Adipocyte (in vitro differentiated cells): ENCODE results near the gene YIPF6.
"Not testable (repeated sequence)": the region's sequence is repeated elsewhere in the genome, so short reads cannot be mapped to it uniquely, and the experiment has no call there.

Experiments
- DNase-seq: peaks from one replicate; pipeline ENCODE4 v3.0.0-alpha.2; 2015; ENCODE audit warnings: low read depth
- H3K27me3 ChIP-seq: replicated peaks from 2 replicates; pipeline ENCODE4 v1.7.0; 2013; ENCODE audit warnings: mild to moderate bottlenecking, low read length, moderate library complexity; ENCODE audit not compliant: control insufficient read depth, insufficient read depth
- H3K36me3 ChIP-seq: 2 replicates; pipeline ENCODE4 v1.7.0; 2013; ENCODE audit warnings: low read length, mild to moderate bottlenecking, moderate library complexity; ENCODE audit not compliant: control insufficient read depth, insufficient read depth, severe bottlenecking
- H3K4me1 ChIP-seq: 2 replicates; pipeline ENCODE4 v1.7.0; 2013; ENCODE audit warnings: mild to moderate bottlenecking, low read length, moderate library complexity; ENCODE audit not compliant: control insufficient read depth, insufficient read depth
- H3K4me3 ChIP-seq: 2 replicates; pipeline ENCODE4 v1.7.0; 2013; ENCODE audit warnings: mild to moderate bottlenecking, low read length, moderate library complexity
- H3K9ac ChIP-seq: 2 replicates; pipeline ENCODE4 v1.7.0; 2013; ENCODE audit warnings: mild to moderate bottlenecking, low read length, moderate library complexity
- H3K9me3 ChIP-seq: 2 replicates; pipeline ENCODE4 v1.7.0; 2013; ENCODE audit warnings: mild to moderate bottlenecking, low read length, moderate library complexity; ENCODE audit not compliant: control insufficient read depth

YIPF6 gene

DNA sequence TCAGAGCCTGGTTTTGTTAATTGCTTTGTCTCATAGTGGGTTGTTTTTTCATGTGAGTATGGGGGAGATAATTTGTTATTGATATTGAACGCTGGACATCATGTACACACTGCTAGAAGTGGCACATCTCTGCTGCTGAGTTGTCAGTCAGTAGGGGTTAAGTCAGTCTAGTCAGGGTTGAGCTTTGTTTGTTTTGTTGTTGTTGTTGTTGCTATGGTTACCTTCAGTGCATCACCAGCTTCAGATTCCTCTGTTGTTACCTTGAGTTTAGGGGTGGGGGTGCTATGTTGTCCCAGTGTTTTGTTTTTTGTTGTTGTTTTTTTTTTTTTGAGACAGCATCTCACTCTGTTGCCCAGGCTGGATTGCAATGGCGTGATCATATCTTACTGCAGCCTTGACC, 9.9 kb downstream of the YIPF6 start:
- H3K9me3 ChIP-seq, result no peaks in the 10 kb centered on the region
- no peak overlapping the region for H3K9ac ChIP-seq
- H3K4me3 ChIP-seq, result no peak overlapping the region
- peaks cover 15% of the 10 kb centered on the region for H3K27me3 ChIP-seq
- H3K4me1 ChIP-seq, result no peaks in the 10 kb centered on the region
- H3K36me3 ChIP-seq, result peaks cover 17% of the 10 kb centered on the region
- DNase-seq, result peak; percentile 6

DNA sequence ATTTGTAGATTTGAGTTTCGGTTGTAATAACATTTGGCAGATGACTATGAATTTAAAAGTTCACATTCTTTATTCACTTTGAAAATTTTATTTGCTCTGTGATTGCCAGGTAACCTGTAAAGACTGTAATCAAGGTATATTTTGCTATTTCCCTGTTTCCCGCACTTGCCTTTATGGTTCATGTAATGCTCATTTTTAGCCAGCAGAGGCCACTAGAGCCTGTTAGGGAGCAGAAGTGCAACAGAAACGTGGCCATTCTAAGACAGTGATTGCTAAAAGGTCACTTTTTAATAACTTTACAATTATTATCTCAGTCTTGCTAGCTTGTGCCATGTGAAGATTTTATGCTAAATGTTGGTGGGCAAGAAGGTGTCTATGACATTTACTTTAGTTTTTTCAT, 12.4 kb downstream of the YIPF6 start:
- Histone ChIP-seq H3K36me3 (peaks cover 29% of the 10 kb centered on the region), H3K9ac (no peak overlapping the region), H3K4me3 (no peak overlapping the region), H3K27me3 (peaks cover 12% of the 10 kb centered on the region), H3K4me1 (no peaks in the 10 kb centered on the region), H3K9me3 (no peaks in the 10 kb centered on the region)
- DNase-seq, result peak; percentile 74

DNA sequence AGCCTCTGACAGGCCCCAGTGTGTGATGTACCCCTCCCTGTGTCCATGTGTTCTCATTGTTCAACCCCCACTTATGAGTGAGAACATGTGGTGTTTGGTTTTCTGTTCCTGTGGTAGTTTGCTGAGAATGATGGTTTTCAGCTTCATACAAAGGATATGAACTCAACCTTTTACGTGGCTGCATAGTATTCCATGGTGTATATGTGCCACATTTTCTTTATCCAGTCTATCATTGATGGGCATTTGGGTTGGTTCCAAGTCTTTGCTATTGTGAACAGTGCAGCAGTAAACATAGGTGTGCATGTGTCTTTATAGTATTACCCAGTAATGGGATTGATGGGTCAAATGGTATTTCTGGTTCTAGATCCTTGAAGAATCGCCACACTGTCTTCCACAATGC, 25.8 kb downstream of the YIPF6 start:
- not testable (repeated sequence) for DNase-seq

DNA sequence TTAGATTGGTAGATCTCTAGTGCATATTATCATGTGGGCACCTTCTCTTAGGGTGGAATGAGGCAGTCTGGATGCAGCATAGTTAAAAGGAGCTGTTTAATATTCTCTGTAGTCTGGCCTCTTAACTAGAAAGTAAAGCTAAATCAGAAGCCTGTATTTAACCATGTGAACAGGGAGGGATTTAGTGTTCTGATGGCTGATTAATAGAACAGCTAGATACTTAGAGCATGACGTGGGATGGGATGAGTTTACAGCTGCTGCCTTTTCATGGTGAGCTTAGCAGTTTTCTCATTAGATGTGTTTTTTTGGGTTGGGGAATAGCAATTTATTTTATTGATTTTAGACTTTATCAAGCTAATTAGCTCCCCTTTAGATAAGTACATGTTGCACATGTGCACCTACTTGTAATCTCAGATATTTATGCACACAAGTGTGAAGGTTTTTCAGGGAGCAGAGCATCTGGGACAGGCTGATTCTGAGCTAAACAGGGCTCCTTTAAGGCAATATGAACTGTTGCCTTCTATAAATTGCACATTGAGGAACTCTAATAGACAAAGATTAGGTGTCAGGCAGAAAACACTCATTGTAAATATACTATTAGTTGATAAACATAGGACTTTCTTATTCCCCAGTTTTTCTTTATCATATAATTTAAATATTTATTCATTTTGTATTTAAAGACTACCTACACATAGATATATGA, 34.1 kb downstream of the YIPF6 start:
- Histone ChIP-seq H3K9ac (no peak overlapping the region), H3K27me3 (peaks cover 4% of the 10 kb centered on the region), H3K9me3 (peaks cover 4% of the 10 kb centered on the region), H3K36me3 (peaks cover 17% of the 10 kb centered on the region), H3K4me1 (peaks cover 9% of the 10 kb centered on the region), H3K4me3 (no peak overlapping the region)
- DNase-seq, result no peak

More for the DNA sequence above, 25.8 kb downstream of the YIPF6 start:
- H3K27me3 ChIP-seq, H3K4me1 ChIP-seq, H3K4me3 ChIP-seq, H3K9ac ChIP-seq: not testable (repeated sequence)
- Histone ChIP-seq H3K9me3 (peaks cover 14% of the 10 kb centered on the region), H3K36me3 (peaks cover 37% of the 10 kb centered on the region)

GRCh38 chrX:68533656-68534055, 34.8 kb downstream of the YIPF6 start:
- Histone ChIP-seq H3K9ac (no peak overlapping the region), H3K4me3 (no peak overlapping the region), H3K9me3 (no peaks in the 10 kb centered on the region), H3K27me3 (peaks cover 4% of the 10 kb centered on the region), H3K36me3 (peaks cover 17% of the 10 kb centered on the region), H3K4me1 (peaks cover 9% of the 10 kb centered on the region)
- DNase-seq, result peak; percentile 27

GRCh38 chrX:68534691-68535090, 35.8 kb downstream of the YIPF6 start:
- Histone ChIP-seq H3K27me3 (peaks cover 4% of the 10 kb centered on the region), H3K9me3 (no peaks in the 10 kb centered on the region), H3K4me3 (no peak overlapping the region)

GRCh38 chrX:68536429-68536828, 37.6 kb downstream of the YIPF6 start:
- H3K27me3 ChIP-seq, result peaks cover 4% of the 10 kb centered on the region
- no peak for DNase-seq

More at GRCh38 chrX:68534691-68535090, 35.8 kb downstream of the YIPF6 start:
- DNase-seq, result no peak
- Histone ChIP-seq H3K4me1 (peaks cover 9% of the 10 kb centered on the region), H3K36me3 (peaks cover 17% of the 10 kb centered on the region), H3K9ac (no peak overlapping the region)

GRCh38 chrX:68536884-68537283, 38.0 kb downstream of the YIPF6 start:
- Histone ChIP-seq H3K36me3 (peaks cover 8% of the 10 kb centered on the region), H3K9ac (no peak overlapping the region), H3K4me3 (no peak overlapping the region), H3K27me3 (peaks cover 4% of the 10 kb centered on the region), H3K4me1 (peaks cover 9% of the 10 kb centered on the region), H3K9me3 (peaks cover under 1% of the 10 kb centered on the region)
- DNase-seq, result no peak

More at GRCh38 chrX:68536429-68536828, 37.6 kb downstream of the YIPF6 start:
- Histone ChIP-seq H3K4me1 (peaks cover 9% of the 10 kb centered on the region), H3K9me3 (no peaks in the 10 kb centered on the region), H3K36me3 (peaks cover 11% of the 10 kb centered on the region), H3K4me3 (no peak overlapping the region), H3K9ac (no peak overlapping the region)

- Histone ChIP-seq H3K27me3 (peaks cover 4% of the 10 kb centered on the region), H3K4me3 (no peak overlapping the region), H3K9me3 (peaks cover 8% of the 10 kb centered on the region), H3K4me1 (no peaks in the 10 kb centered on the region), H3K36me3 (no peaks in the 10 kb centered on the region), H3K9ac (no peak overlapping the region)
- DNase-seq, result no peak
Observed at GRCh38 chrX:68550193-68550592, 51.3 kb downstream of the YIPF6 start.

DNA sequence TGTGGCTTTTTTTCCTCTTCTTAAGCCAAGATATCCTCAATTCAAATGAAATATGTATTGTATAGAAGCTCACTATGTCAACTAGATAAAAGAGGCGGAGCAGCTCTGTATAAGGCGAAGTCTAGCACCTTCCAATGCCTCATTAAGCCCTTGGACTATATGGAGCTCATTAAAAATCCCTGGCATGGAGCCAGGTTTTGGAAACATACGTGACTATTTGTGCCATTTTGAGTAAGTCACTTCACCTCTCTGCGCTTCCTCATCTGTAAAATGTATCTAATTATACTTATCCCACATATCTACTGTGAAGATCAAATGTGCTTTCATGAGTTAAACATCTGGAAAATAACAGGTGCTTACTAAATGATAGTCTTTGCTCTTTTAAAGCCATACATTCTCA, 57.2 kb downstream of the YIPF6 start:
- Histone ChIP-seq H3K27me3 (peaks cover 3% of the 10 kb centered on the region), H3K36me3 (no peaks in the 10 kb centered on the region), H3K4me3 (no peak overlapping the region), H3K9ac (no peak overlapping the region), H3K9me3 (peaks cover 13% of the 10 kb centered on the region), H3K4me1 (no peaks in the 10 kb centered on the region)
- DNase-seq, result no peak

DNA sequence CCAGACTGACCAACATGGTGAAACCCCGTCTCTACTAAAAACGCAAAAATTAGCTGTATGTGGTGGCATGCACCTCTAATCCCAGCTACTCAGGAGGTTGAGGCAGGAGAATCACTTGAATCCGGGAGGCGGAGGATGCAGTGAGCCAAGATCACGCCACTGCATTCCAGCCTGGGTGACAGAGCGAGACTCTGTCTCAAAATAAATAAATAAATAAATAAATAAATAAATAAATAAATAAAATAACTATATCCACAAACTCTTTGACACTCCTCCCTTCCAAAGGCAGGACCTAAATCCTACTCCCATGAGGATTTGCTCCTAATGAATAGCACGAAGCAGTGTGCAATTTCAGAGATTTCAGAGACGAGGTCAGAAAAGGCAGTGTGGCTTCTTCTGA, 58.3 kb downstream of the YIPF6 start:
- H3K27me3 ChIP-seq, H3K4me1 ChIP-seq, H3K9ac ChIP-seq, H3K4me3 ChIP-seq, H3K36me3 ChIP-seq, DNase-seq: not testable (repeated sequence)
- H3K9me3 ChIP-seq, result peaks cover 13% of the 10 kb centered on the region

DNA sequence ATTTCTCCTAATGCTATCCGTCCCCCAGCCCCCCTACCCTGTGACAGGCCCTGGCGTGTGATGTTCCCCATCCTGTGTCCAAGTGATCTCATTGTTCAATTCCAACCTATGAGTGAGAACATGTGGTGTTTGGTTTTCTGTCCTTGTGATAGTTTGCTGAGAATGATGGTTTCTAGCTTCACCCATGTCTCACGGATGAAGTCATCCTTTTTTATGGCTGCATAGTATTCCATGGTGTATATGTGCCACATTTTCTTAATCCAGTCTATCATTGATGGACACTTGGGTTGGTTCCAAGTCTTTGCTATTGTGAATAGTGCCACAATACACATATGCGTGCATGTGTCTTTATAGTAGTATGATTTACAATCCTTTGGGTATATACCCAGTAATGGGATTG, 61.1 kb downstream of the YIPF6 start:
- H3K9ac ChIP-seq, H3K4me1 ChIP-seq, H3K27me3 ChIP-seq, DNase-seq, H3K9me3 ChIP-seq, H3K36me3 ChIP-seq, H3K4me3 ChIP-seq: not testable (repeated sequence)
